K562 (cell line): ENCODE measurements around the gene CAPZA3. TPM values are rescaled to one million over a fixed set of nuclear protein-coding genes. Genes with fewer than 3 reads are reported as not detected.

Source experiments
- ATAC-seq: fragments of 200-7000 bp; cut with Tn5 transposase; 3 replicates; pipeline ENCODE4 v1.9.1; 2020; ENCODE audit warnings: moderate library complexity
- BruUV-seq: library from RNA; stranded (reverse); fragments of 400-500 nt; replicated peaks from 2 replicates; lab custom pipeline; 2021; lab: Mats Ljungman, UMichigan
- CTCF ChIA-PET: fragments of 300-600 bp; formaldehyde crosslinking; extraction: SDS; loops from one replicate; lab custom pipeline; 2021; ENCODE audit warnings: low intra/inter-chr PET ratio; lab: Yijun Ruan, JAX
- POLR2A ChIA-PET: fragments of 300-600, 350-650 bp; sonication (Branson Sonifier 250); formaldehyde crosslinking; extraction: SDS; loops from one replicate; lab custom pipeline; 2021; ENCODE audit warnings: antibody characterized with exemption, inconsistent platforms; lab: Yijun Ruan, JAX
- DNase-seq, 4 experiments: peaks; one replicate each; pipeline versions ENCODE4 v3.0.0 to v3.0.0-alpha.2; 2011 to 2018; ENCODE audit warnings: low spot score in 3 of 4, mixed read lengths in 3 of 4; ENCODE audit errors: extremely low read depth in 1 of 4
- FAIRE-seq: peaks from 2 replicates; lab custom pipeline; 2011; peaks lifted over from hg19 to GRCh38; lab: Jason Lieb, UNC
- H2AFZ ChIP-seq: 2 replicates; pipeline ENCODE4 v1.6.0; 2011; ENCODE audit warnings: low read depth, low read length, control low read depth, inconsistent platforms
- H3K27ac ChIP-seq: fragments of 200-600 bp; 3 replicates; pipeline ENCODE4 v1.8.0; 2011; ENCODE audit warnings: low read depth, mild to moderate bottlenecking, control low read depth, inconsistent platforms, low read length, moderate library complexity, mixed read lengths; ENCODE audit errors: extremely low read depth
- H3K27me3 ChIP-seq, 2 experiments: fragments of 300-600 bp in 1 of 2; 2 replicates in 1 of 2; 3 replicates in 1 of 2; pipeline versions ENCODE4 v1.6.0 to v1.8.0; 2011; ENCODE audit warnings: inconsistent platforms in 2 of 2, low read length in 2 of 2, mild to moderate bottlenecking in 1 of 2, mixed read lengths in 1 of 2, moderate library complexity in 1 of 2; ENCODE audit not compliant: control insufficient read depth in 2 of 2, insufficient read depth in 2 of 2
- H3K36me3 ChIP-seq: fragments of 300-600 bp; 3 replicates; pipeline ENCODE4 v1.8.0; 2011; ENCODE audit warnings: mild to moderate bottlenecking, low read length, inconsistent platforms; ENCODE audit not compliant: control insufficient read depth, insufficient read depth
- H3K4me1 ChIP-seq, 2 experiments: fragments of 200-600 bp in 1 of 2; replicated peaks in 1 of 2; 2 replicates in 1 of 2; 3 replicates in 1 of 2; pipeline versions ENCODE4 v1.5.1 to v1.8.0; 2011; ENCODE audit warnings: inconsistent platforms in 2 of 2, low read length in 2 of 2, mild to moderate bottlenecking in 1 of 2, mixed read lengths in 1 of 2, moderate library complexity in 1 of 2; ENCODE audit not compliant: control insufficient read depth in 2 of 2, insufficient read depth in 2 of 2
- H3K4me2 ChIP-seq: 2 replicates; pipeline ENCODE4 v1.6.1; 2011; ENCODE audit warnings: low read length, control low read depth, inconsistent platforms, mixed read lengths; ENCODE audit not compliant: insufficient read depth
- H3K4me3 ChIP-seq: fragments of 200-600 bp; sonication (generic), shearing (Covaris generic); 2 replicates; pipeline ENCODE4 v1.5.1; 2016; ENCODE audit warnings: control low read depth, inconsistent platforms
- H3K79me2 ChIP-seq: fragments of 200-600 bp; 3 replicates; pipeline ENCODE4 v1.8.0; 2011; ENCODE audit warnings: low read length, inconsistent platforms; ENCODE audit not compliant: control insufficient read depth, insufficient read depth
- H3K9ac ChIP-seq, 2 experiments: 2 replicates each; pipeline versions ENCODE4 v1.6.0 to v1.6.1; 2011; ENCODE audit warnings: low read depth in 2 of 2, low read length in 2 of 2, control low read depth in 1 of 2, inconsistent platforms in 1 of 2, mild to moderate bottlenecking in 1 of 2, mixed read lengths in 1 of 2; ENCODE audit not compliant: insufficient read depth in 1 of 2
- H3K9me1 ChIP-seq: one replicate; pipeline ENCODE4 v1.6.0; 2011; ENCODE audit warnings: inconsistent platforms, mild to moderate bottlenecking, low read length, moderate library complexity; ENCODE audit not compliant: control insufficient read depth, insufficient read depth
- H3K9me3 ChIP-seq: replicated peaks from 2 replicates; pipeline ENCODE4 v1.5.1; 2011; ENCODE audit warnings: low read depth, low read length, inconsistent platforms; ENCODE audit not compliant: control insufficient read depth, insufficient read depth
- H4K20me1 ChIP-seq: replicated peaks from 2 replicates; pipeline ENCODE4 v1.6.1; 2011; ENCODE audit warnings: low read length, inconsistent platforms, mixed read lengths; ENCODE audit not compliant: control insufficient read depth, insufficient read depth
- CHD1 ChIP-seq: fragments of 200-600 bp; sonication (generic); IDR thresholded peaks from one replicate; pipeline ENCODE4 v1.6.1; 2012; ENCODE audit warnings: mild to moderate bottlenecking, moderate library complexity, low read length, inconsistent platforms
- CSDE1 ChIP-seq, 2 experiments: fragments of 450-650 bp; IDR thresholded peaks; 2 replicates each; pipeline ENCODE4 v1.6.1; 2016; ENCODE audit warnings: mild to moderate bottlenecking in 1 of 2
- GTF2F1 ChIP-seq: IDR thresholded peaks from 2 replicates; pipeline ENCODE4 v1.6.1; 2011; ENCODE audit warnings: low read depth, low read length, improper control_type of control experiment
- HMG20A ChIP-seq: fragments of 450-650 bp; formaldehyde crosslinking; conservative IDR thresholded peaks from 2 replicates; pipeline ENCODE4 v1.4.0; 2020; ENCODE audit warnings: mild to moderate bottlenecking, mixed read lengths
- MITF ChIP-seq: IDR thresholded peaks from 2 replicates; pipeline ENCODE4 v1.6.1; 2014; ENCODE audit warnings: antibody characterized with exemption
- MNT ChIP-seq, 2 experiments: fragments of 450-650 bp; conservative IDR thresholded peaks; 2 replicates each; pipeline ENCODE4 v1.6.1; 2017; ENCODE audit warnings: mild to moderate bottlenecking in 2 of 2, moderate library complexity in 2 of 2
- NFRKB ChIP-seq: fragments of 450-650 bp; IDR thresholded peaks from 2 replicates; pipeline ENCODE4 v1.6.1; 2016; ENCODE audit warnings: low read depth
- POLR3G ChIP-seq: IDR thresholded peaks from 2 replicates; pipeline ENCODE4 v1.6.1; 2011; ENCODE audit not compliant: insufficient read length, insufficient replicate concordance; ENCODE audit errors: extremely low read depth
- PYGO2 ChIP-seq: fragments of 450-650 bp; IDR thresholded peaks from 2 replicates; pipeline ENCODE4 v1.6.1; 2016; ENCODE audit warnings: mild to moderate bottlenecking, missing genetic modification characterization, moderate library complexity, missing compliant biosample characterization
- TAF15 ChIP-seq: fragments of 200-400 bp; formaldehyde crosslinking; IDR thresholded peaks from 2 replicates; pipeline ENCODE4 v1.6.1; 2017; ENCODE audit warnings: mild to moderate bottlenecking, low read depth, low read length, moderate library complexity
- TFE3 ChIP-seq: fragments of 450-650 bp; formaldehyde crosslinking; IDR thresholded peaks from 2 replicates; pipeline ENCODE4 v1.4.0; 2020; ENCODE audit warnings: mild to moderate bottlenecking, mixed read lengths
- ZNF512 ChIP-seq: IDR thresholded peaks from 2 replicates; pipeline ENCODE4 v1.6.1; 2016; ENCODE audit warnings: missing genetic modification characterization, missing compliant biosample characterization
- WGBS: fragments of 100-300 bp; shearing (Covaris generic); methylation state at CpG from one replicate; pipeline ENCODE4 v1.1.6; 2016; ENCODE audit warnings: low coverage, mixed read lengths; ENCODE audit not compliant: insufficient coverage; ENCODE audit errors: missing lambda C conversion rate; 5-methylcytosine and 5-hydroxymethylcytosine counted together
- in situ Hi-C: fragments of 300-500 bp; cut with MboI; formaldehyde crosslinking; loops from 4 replicates; pipeline ENCODE4 v1.15.0; 2018; ENCODE audit warnings: inconsistent platforms, mixed read lengths
- intact Hi-C: fragments of 100-400 bp; cut with micrococcal nuclease; formaldehyde crosslinking; loops from 2 replicates; pipeline ENCODE4 v1.14.2; 2022
- polyA plus RNA-seq, 8 experiments: library from polyadenylated mRNA; depleted of rRNA in 4 of 8; stranded (reverse) in 5 of 8; unstranded in 3 of 8; fragments of >200 nt; fragmentation: Nextera tagmentation in 2 of 8; fragmentation: Illumina TruSeq in 1 of 8; extraction: Ambion mirVana in 2 of 8; extraction: Trizol in 1 of 8; gene quantifications; 2 replicates each; pipeline versions ENCODE4 v1.2.1 to v1.2.3, GENCODE V29; 2011 to 2014; ENCODE audit warnings: inconsistent platforms in 1 of 8, missing spikeins in 1 of 8
- total RNA-seq, 7 experiments: library from RNA; depleted of rRNA in 6 of 7; stranded (reverse); fragments of >200 nt in 6 of 7; fragmentation: Illumina TruSeq in 2 of 7; extraction: Trizol in 2 of 7; gene quantifications; 2 replicates each; pipeline versions ENCODE4 v1.2.1 to v1.2.3, GENCODE V29; 2011 to 2021; ENCODE audit warnings: low replicate concordance in 1 of 7

CAPZA3 gene
- total and polyA plus RNA-seq, 9 of the 15 experiments (the other 6 are each of a cell fraction or from before 2014, with no cell fraction given) = not detected

GRCh38 chr12:18720690-18721089 is 17.2 kb upstream of the CAPZA3 start (continued):
- no peak for TF ChIP-seq CHD1
- no peak for TF ChIP-seq ZNF512 (tag)

GRCh38 chr12:18721452-18721851 is 16.5 kb upstream of the CAPZA3 start:
- Histone ChIP-seq H4K20me1 (no peaks in the 10 kb centered on the region), H3K27me3 (no peaks in the 10 kb centered on the region), H3K79me2 (no peaks in the 10 kb centered on the region), H3K9me3 (no peaks in the 10 kb centered on the region), H3K4me2 (no peak overlapping the region), H3K36me3 (no peaks in the 10 kb centered on the region), H3K9ac (no peak overlapping the region), H3K27ac (no peak overlapping the region), H2AFZ (no peak overlapping the region), H3K4me1 (no peaks in the 10 kb centered on the region), H3K4me3 (no peak overlapping the region), H3K9me1 (no peaks in the 10 kb centered on the region)
- no TSS peak for BruUV-seq
- DNase-seq (no peak), ATAC-seq (no peak), FAIRE-seq (no peak)
- POLR2A ChIA-PET = no interaction called here
- intact Hi-C loops (no loop called here), in situ Hi-C loops (no loop called here)
- 29% methylated on average over 1 of the region's 1 CpG for WGBS
- CTCF ChIA-PET = no interaction called here
- TF ChIP-seq MNT (conservative IDR thresholded peaks at IDR 0.05) = no peak
- TF ChIP-seq HMG20A = no peak
- no peak for TF ChIP-seq POLR3G
- no peak for TF ChIP-seq PYGO2
- TF ChIP-seq NFRKB = no peak
- TF ChIP-seq TAF15 = no peak
- no peak for TF ChIP-seq TFE3 (CRISPR knock-in tag)
- TF ChIP-seq MITF = no peak
- TF ChIP-seq GTF2F1 = no peak
- TF ChIP-seq CSDE1 (IDR thresholded peaks at IDR 0.05) = no peak
